ENCODE measurements around the gene ABR.

GRCh38 chr17:1054656-1055055 lies 125.1 kb downstream of the ABR start:
- TF ChIP-seq CTCF (IDR thresholded peaks at IDR 0.05; ENCODE audit: low read depth, low read length) (no peak), EZH2phosphoT487 (IDR thresholded peaks at IDR 0.05; ENCODE audit: low read depth) (no peak)

All from OCI-LY3 (cell line).